HL-60 (cell line): Measurements from ENCODE around the gene FRMPD2.

Experiments used
- GABPA ChIP-seq: IDR thresholded peaks from 2 replicates; pipeline ENCODE4 v1.6.1; 2012; ENCODE audit warnings: low read depth
- POLR2AphosphoS5 ChIP-seq: IDR thresholded peaks from 2 replicates; pipeline ENCODE4 v1.6.1; 2012; ENCODE audit warnings: low read depth
- SPI1 ChIP-seq: IDR thresholded peaks from 2 replicates; pipeline ENCODE4 v1.6.1; 2012; ENCODE audit warnings: low read depth, mild to moderate bottlenecking, borderline replicate concordance
- TF ChIP-seq, protein P1 (sequence below): IDR thresholded peaks from one replicate; pipeline ENCODE4 v1.5.1; 2011; ENCODE audit warnings: low read length, control low read depth, inconsistent platforms; ENCODE audit not compliant: insufficient read depth
- TF ChIP-seq, protein P2 (sequence below): IDR thresholded peaks from 2 replicates; pipeline ENCODE4 v1.6.1; 2012; ENCODE audit warnings: low read depth; ENCODE audit not compliant: insufficient replicate concordance

DNA sequence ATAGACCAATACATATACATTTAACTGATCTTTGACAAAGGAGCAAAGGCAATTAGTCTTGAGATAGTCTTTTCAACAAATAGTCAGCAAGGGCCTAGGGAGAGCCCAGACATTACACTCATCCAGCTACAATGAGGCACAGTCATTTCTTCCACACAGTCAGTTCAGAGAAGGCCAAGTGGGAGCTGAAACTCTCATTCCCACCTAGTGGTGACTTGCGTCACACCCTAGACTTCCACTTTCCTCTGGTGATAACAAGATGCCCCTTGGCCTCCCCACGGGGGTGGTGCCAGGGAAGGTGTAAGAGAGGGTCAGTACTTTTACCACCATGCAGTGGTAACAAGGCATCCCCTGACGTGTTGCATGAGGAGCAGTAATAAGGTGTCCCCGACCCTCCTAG lies 8.0 kb downstream of the FRMPD2 start:
- TF ChIP-seq, protein P1, sequence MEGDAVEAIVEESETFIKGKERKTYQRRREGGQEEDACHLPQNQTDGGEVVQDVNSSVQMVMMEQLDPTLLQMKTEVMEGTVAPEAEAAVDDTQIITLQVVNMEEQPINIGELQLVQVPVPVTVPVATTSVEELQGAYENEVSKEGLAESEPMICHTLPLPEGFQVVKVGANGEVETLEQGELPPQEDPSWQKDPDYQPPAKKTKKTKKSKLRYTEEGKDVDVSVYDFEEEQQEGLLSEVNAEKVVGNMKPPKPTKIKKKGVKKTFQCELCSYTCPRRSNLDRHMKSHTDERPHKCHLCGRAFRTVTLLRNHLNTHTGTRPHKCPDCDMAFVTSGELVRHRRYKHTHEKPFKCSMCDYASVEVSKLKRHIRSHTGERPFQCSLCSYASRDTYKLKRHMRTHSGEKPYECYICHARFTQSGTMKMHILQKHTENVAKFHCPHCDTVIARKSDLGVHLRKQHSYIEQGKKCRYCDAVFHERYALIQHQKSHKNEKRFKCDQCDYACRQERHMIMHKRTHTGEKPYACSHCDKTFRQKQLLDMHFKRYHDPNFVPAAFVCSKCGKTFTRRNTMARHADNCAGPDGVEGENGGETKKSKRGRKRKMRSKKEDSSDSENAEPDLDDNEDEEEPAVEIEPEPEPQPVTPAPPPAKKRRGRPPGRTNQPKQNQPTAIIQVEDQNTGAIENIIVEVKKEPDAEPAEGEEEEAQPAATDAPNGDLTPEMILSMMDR = no peak
- TF ChIP-seq POLR2AphosphoS5 (no peak), GABPA (no peak), SPI1 (no peak)
- TF ChIP-seq, protein P2, sequence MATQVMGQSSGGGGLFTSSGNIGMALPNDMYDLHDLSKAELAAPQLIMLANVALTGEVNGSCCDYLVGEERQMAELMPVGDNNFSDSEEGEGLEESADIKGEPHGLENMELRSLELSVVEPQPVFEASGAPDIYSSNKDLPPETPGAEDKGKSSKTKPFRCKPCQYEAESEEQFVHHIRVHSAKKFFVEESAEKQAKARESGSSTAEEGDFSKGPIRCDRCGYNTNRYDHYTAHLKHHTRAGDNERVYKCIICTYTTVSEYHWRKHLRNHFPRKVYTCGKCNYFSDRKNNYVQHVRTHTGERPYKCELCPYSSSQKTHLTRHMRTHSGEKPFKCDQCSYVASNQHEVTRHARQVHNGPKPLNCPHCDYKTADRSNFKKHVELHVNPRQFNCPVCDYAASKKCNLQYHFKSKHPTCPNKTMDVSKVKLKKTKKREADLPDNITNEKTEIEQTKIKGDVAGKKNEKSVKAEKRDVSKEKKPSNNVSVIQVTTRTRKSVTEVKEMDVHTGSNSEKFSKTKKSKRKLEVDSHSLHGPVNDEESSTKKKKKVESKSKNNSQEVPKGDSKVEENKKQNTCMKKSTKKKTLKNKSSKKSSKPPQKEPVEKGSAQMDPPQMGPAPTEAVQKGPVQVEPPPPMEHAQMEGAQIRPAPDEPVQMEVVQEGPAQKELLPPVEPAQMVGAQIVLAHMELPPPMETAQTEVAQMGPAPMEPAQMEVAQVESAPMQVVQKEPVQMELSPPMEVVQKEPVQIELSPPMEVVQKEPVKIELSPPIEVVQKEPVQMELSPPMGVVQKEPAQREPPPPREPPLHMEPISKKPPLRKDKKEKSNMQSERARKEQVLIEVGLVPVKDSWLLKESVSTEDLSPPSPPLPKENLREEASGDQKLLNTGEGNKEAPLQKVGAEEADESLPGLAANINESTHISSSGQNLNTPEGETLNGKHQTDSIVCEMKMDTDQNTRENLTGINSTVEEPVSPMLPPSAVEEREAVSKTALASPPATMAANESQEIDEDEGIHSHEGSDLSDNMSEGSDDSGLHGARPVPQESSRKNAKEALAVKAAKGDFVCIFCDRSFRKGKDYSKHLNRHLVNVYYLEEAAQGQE = no peak
